ENCODE measurements around the gene IL17RB. TPM values are rescaled to one million over a fixed set of nuclear protein-coding genes. Genes with fewer than 3 reads are reported as not detected.

Gene IL17RB
- polyA plus RNA-seq, 1 donor (not counting 4 experiments of a cell fraction or from before 2014, with no cell fraction given) = not detected

GRCh38 chr3:53799338-53799865, 47.0 kb upstream of the IL17RB start:
- H3K27me3 ChIP-seq (ENCODE audit: control insufficient read depth, extremely low read depth, insufficient read depth, low read length) = no peaks in the 10 kb centered on the region
- dilution Hi-C loops (cut with MboI; ENCODE audit: extremely low pct_ligation_motif_present, low sequenced_read_pairs) = no loop called here
- no peaks in the 10 kb centered on the region for H3K36me3 ChIP-seq (ENCODE audit: control insufficient read depth in 2 of 2, extremely low read depth in 1 of 2, insufficient read depth in 2 of 2, low read length in 2 of 2)
- no peak overlapping the region for H2AFZ ChIP-seq (ENCODE audit: control insufficient read depth, low read length)
- peaks cover 2% of the 10 kb centered on the region for H3K9me1 ChIP-seq (ENCODE audit: control insufficient read depth, extremely low read depth, insufficient read depth, low read length)
- no peak for DNase-seq (ENCODE audit: low read depth, low spot score)
- no peaks in the 10 kb centered on the region for H3K9me3 ChIP-seq (ENCODE audit: control insufficient read depth, low read depth, low read length)
- no peak for TF ChIP-seq CTCF (optimal IDR thresholded peaks at IDR 0.05 in 1 of 3, IDR thresholded peaks at IDR 0.05 in 1 of 3, conservative IDR thresholded peaks at IDR 0.05 in 1 of 3; ENCODE audit: extremely low read depth in 1 of 3, insufficient read depth in 2 of 3, low read length in 3 of 3)
- no peak overlapping the region for H3K4me2 ChIP-seq (ENCODE audit: control insufficient read depth, extremely low read depth, insufficient read depth, low read depth, low read length)
- H3K4me1 ChIP-seq (ENCODE audit: control insufficient read depth, extremely low read depth, insufficient read depth, low read length) = peaks cover 13% of the 10 kb centered on the region
- H3K27ac ChIP-seq (ENCODE audit: control insufficient read depth, insufficient read depth, low read length) = no peak overlapping the region
- no peaks in the 10 kb centered on the region for H4K20me1 ChIP-seq (ENCODE audit: control insufficient read depth, extremely low read depth, insufficient read depth, low read length)
- FAIRE-seq = no peak
- no peaks in the 10 kb centered on the region for H3K79me2 ChIP-seq (ENCODE audit: control insufficient read depth, insufficient read depth, low read length)
- H3K4me3 ChIP-seq (ENCODE audit: control insufficient read depth in 2 of 3, extremely low read depth in 1 of 3, insufficient read depth in 2 of 3, low read depth in 1 of 3, low read length in 3 of 3) = no peak overlapping the region
- H3K9ac ChIP-seq (ENCODE audit: control insufficient read depth, extremely low read depth, insufficient read depth, low read length) = no peak overlapping the region

- H3K9me1 ChIP-seq (ENCODE audit: control insufficient read depth, extremely low read depth, insufficient read depth, low read length) = no peaks in the 10 kb centered on the region
- no peaks in the 10 kb centered on the region for H3K36me3 ChIP-seq (ENCODE audit: control insufficient read depth in 2 of 2, extremely low read depth in 1 of 2, insufficient read depth in 2 of 2, low read length in 2 of 2)
- no peak overlapping the region for H3K4me2 ChIP-seq (ENCODE audit: control insufficient read depth, extremely low read depth, insufficient read depth, low read depth, low read length)
- H3K9ac ChIP-seq (ENCODE audit: control insufficient read depth, extremely low read depth, insufficient read depth, low read length) = no peak overlapping the region
- no peaks in the 10 kb centered on the region for H3K9me3 ChIP-seq (ENCODE audit: control insufficient read depth, low read depth, low read length)
- H3K79me2 ChIP-seq (ENCODE audit: control insufficient read depth, insufficient read depth, low read length) = no peaks in the 10 kb centered on the region
- no peak for DNase-seq (ENCODE audit: low read depth, low spot score)
- TF ChIP-seq CTCF (optimal IDR thresholded peaks at IDR 0.05 in 1 of 3, IDR thresholded peaks at IDR 0.05 in 1 of 3, conservative IDR thresholded peaks at IDR 0.05 in 1 of 3; ENCODE audit: extremely low read depth in 1 of 3, insufficient read depth in 2 of 3, low read length in 3 of 3) = no peak
- no peak for TF ChIP-seq EZH2 (IDR thresholded peaks at IDR 0.05; ENCODE audit: low read length)
- H3K4me3 ChIP-seq (ENCODE audit: control insufficient read depth in 2 of 3, extremely low read depth in 1 of 3, insufficient read depth in 2 of 3, low read depth in 1 of 3, low read length in 3 of 3) = no peak overlapping the region
- no peaks in the 10 kb centered on the region for H3K27me3 ChIP-seq (ENCODE audit: control insufficient read depth, extremely low read depth, insufficient read depth, low read length)
- H4K20me1 ChIP-seq (ENCODE audit: control insufficient read depth, extremely low read depth, insufficient read depth, low read length) = no peaks in the 10 kb centered on the region
- no peak overlapping the region for H2AFZ ChIP-seq (ENCODE audit: control insufficient read depth, low read length)
- FAIRE-seq = no peak
- H3K27ac ChIP-seq (ENCODE audit: control insufficient read depth, insufficient read depth, low read length) = no peak overlapping the region
- peaks cover 4% of the 10 kb centered on the region for H3K4me1 ChIP-seq (ENCODE audit: control insufficient read depth, extremely low read depth, insufficient read depth, low read length)
- dilution Hi-C loops (cut with MboI; ENCODE audit: extremely low pct_ligation_motif_present, low sequenced_read_pairs) = no loop called here
Observed at GRCh38 chr3:53800041-53800906, 46.1 kb upstream of the IL17RB start.
